Measurements from ENCODE around the gene THTPA. TPM values are rescaled to one million over a fixed set of nuclear protein-coding genes. Genes with fewer than 3 reads are reported as not detected.

Gene THTPA
- total and polyA plus RNA-seq, 9 of the 15 experiments (the other 6 are each of a cell fraction or from before 2014, with no cell fraction given), result 2.4 to 8.7 (median 5.2) TPM

GRCh38 chr14:23564181-23564812 is 8.2 kb downstream of the THTPA start:
- Histone ChIP-seq H3K36me3 (ENCODE audit: control insufficient read depth, insufficient read depth, low read length) (peaks cover 55% of the 10 kb centered on the region; the same call in 2 of the 3 replicates), H3K4me2 (ENCODE audit: insufficient read depth, low read length) (no peak overlapping the region), H4K20me1 (replicated peaks; ENCODE audit: control insufficient read depth, insufficient read depth, low read length) (0 out of 2 replicates have a peak, but pooled peaks cover 3% of the 10 kb centered on the region), H3K9me1 (ENCODE audit: control insufficient read depth, insufficient read depth, low read length) (no peaks in the 10 kb centered on the region), H3K27me3 (ENCODE audit: control insufficient read depth in 2 of 2, insufficient read depth in 2 of 2, low read length in 2 of 2) (no peaks in the 10 kb centered on the region), H3K9me3 (replicated peaks; ENCODE audit: control insufficient read depth, insufficient read depth, low read depth, low read length) (no peaks in the 10 kb centered on the region), H3K9ac (ENCODE audit: insufficient read depth in 1 of 2, low read depth in 2 of 2, low read length in 2 of 2) (no peak overlapping the region), H3K79me2 (ENCODE audit: control insufficient read depth, insufficient read depth, low read length) (peaks cover 10% of the 10 kb centered on the region; the same call in 2 of the 3 replicates), H3K4me3 (no peak overlapping the region), H2AFZ (ENCODE audit: low read depth, low read length) (no peak overlapping the region), H3K4me1 (replicated peaks in 1 of 2; ENCODE audit: control insufficient read depth in 2 of 2, insufficient read depth in 2 of 2, low read length in 2 of 2) (peaks cover 12 to 27% of the 10 kb centered on the region in 2 experiments; a peak in 4 of 5 replicates), H3K27ac (ENCODE audit: extremely low read depth, low read depth, low read length) (no peak overlapping the region)
- no peak for FAIRE-seq
- DNase-seq (ENCODE audit: extremely low read depth in 1 of 4, low spot score in 3 of 4), result no peak
- POLR2A ChIA-PET, result interaction anchor here (0.6 to 0.7 kb wide), 2 partner anchors 7 to 22 kb away, joined by 3 read pairs; no protein-coding TSS in a partner anchor
- no peak for ATAC-seq
- intact Hi-C loops (cut with micrococcal nuclease) (loop anchor here (5.0 kb wide), 1 partner anchor 442 kb away; no protein-coding TSS in a partner anchor), in situ Hi-C loops (cut with MboI) (loop anchor here (10.0 kb wide), 1 partner anchor 299 kb away; no protein-coding TSS in a partner anchor)
- BruUV-seq (replicated peaks), result no TSS peak
- CTCF ChIA-PET (ENCODE audit: low intra/inter-chr PET ratio), result interaction anchor here (0.7 kb wide), 1 partner anchor 172 kb away, joined by 3 read pairs; no protein-coding TSS in a partner anchor
- 95% methylated on average over 12 of the region's 13 CpGs for WGBS (ENCODE audit: insufficient coverage, low coverage, missing lambda C conversion rate)
- TF ChIP-seq ETS1 (conservative IDR thresholded peaks at IDR 0.05; ENCODE audit: control insufficient read depth, low read depth, low read length), result no peak
- no peak for TF ChIP-seq MNT (conservative IDR thresholded peaks at IDR 0.05)
- TF ChIP-seq ZNF224 (CRISPR knock-in tag; IDR thresholded peaks at IDR 0.05), result no peak
- TF ChIP-seq MCM5 (IDR thresholded peaks at IDR 0.05; ENCODE audit: low read depth), result no peak
- no peak for TF ChIP-seq ZNF79 (CRISPR knock-in tag; IDR thresholded peaks at IDR 0.05; ENCODE audit: low read depth)
- no peak for TF ChIP-seq ILK (tag; IDR thresholded peaks at IDR 0.05; ENCODE audit: borderline replicate concordance, low read depth)
- TF ChIP-seq ZNF354B (CRISPR knock-in tag; IDR thresholded peaks at IDR 0.05), result no peak
- TF ChIP-seq CTCF (IDR thresholded peaks at IDR 0.05 in 2 of 3, conservative IDR thresholded peaks at IDR 0.05 in 1 of 3; ENCODE audit: insufficient read depth in 2 of 3, low read depth in 1 of 3, low read length in 3 of 3), result no peak
- TF ChIP-seq ZNF518B (CRISPR knock-in tag; IDR thresholded peaks at IDR 0.05), result no peak
